Esophagus muscularis mucosa (tissue), 4 donors: ENCODE data around the gene FRY. TPM values are rescaled to one million over a fixed set of nuclear protein-coding genes. Genes with fewer than 3 reads are reported as not detected.

Experiments used
- DNase-seq: peaks from one replicate; pipeline ENCODE4 v3.0.0-alpha.2; 2017; ENCODE audit errors: extremely low spot score
- H3K27ac ChIP-seq, 4 donors: fragments of 200-600 bp; sonication (generic); replicated peaks in 1 of 4; 1 replicate in 3 of 4; 2 replicates in 1 of 4; pipeline ENCODE4 v1.5.1; 2016 to 2019; ENCODE audit warnings: mild to moderate bottlenecking in 1 of 4
- H3K27me3 ChIP-seq, 4 donors: fragments of 200-600 bp; sonication (generic); one replicate each; pipeline versions ENCODE4 v1.5.1 to v1.6.0; 2016 to 2019
- H3K36me3 ChIP-seq, 4 donors: fragments of 200-600 bp; sonication (generic); one replicate each; pipeline ENCODE4 v1.5.1; 2016 to 2019
- H3K4me1 ChIP-seq, 4 donors: fragments of 200-600 bp; sonication (generic); one replicate each; pipeline ENCODE4 v1.5.1; 2016 to 2019
- H3K4me3 ChIP-seq, 4 donors: fragments of 200-600 bp; sonication (generic); 1 replicate in 2 of 4; 2 replicates in 2 of 4; pipeline ENCODE4 v1.5.1; 2016 to 2019; ENCODE audit warnings: mild to moderate bottlenecking in 4 of 4, moderate library complexity in 1 of 4
- H3K9me3 ChIP-seq, 4 donors: fragments of 200-600 bp; sonication (generic); 1 replicate in 3 of 4; 2 replicates in 1 of 4; pipeline ENCODE4 v1.5.1; 2016 to 2019
- CTCF ChIP-seq, 3 experiments: fragments of 200-600 bp in 2 of 3; fragments of 450-650 bp in 1 of 3; sonication (generic) in 2 of 3; IDR thresholded peaks; one replicate each; pipeline ENCODE4 v1.5.1; 2017 to 2019; ENCODE audit warnings: antibody characterized with exemption in 3 of 3, mild to moderate bottlenecking in 2 of 3, moderate library complexity in 1 of 3
- EP300 ChIP-seq: sonication (generic); formaldehyde crosslinking; IDR thresholded peaks from one replicate; pipeline ENCODE4 v1.6.1; 2017; ENCODE audit warnings: antibody characterized with exemption
- POLR2A ChIP-seq: fragments of 450-650 bp; IDR thresholded peaks from one replicate; pipeline ENCODE4 v1.6.1; 2017; ENCODE audit warnings: antibody characterized with exemption, moderate library complexity, mild to moderate bottlenecking, low read depth
- POLR2AphosphoS5 ChIP-seq, 2 donors: sonication (generic); formaldehyde crosslinking; IDR thresholded peaks; one replicate each; pipeline ENCODE4 v1.6.1; 2017; ENCODE audit warnings: antibody characterized with exemption in 2 of 2
- WGBS: methylation state at CpG from one replicate; pipeline ENCODE4 v1.1.5; 2018; 5-methylcytosine and 5-hydroxymethylcytosine counted together
- intact Hi-C: fragments of 100-400 bp; cut with DNase I; formaldehyde crosslinking; loops from one replicate; pipeline ENCODE4 v1.15.1; 2023
- total RNA-seq, 4 donors: library from RNA; depleted of rRNA; stranded (reverse); fragments of >200 nt; gene quantifications; one replicate each; pipeline versions ENCODE4 v1.1.0 to v1.2.1, GENCODE V29; 2016

The FRY gene
- total RNA-seq, 4 donors from 2014 or later: 104 to 276 (median 135) TPM

DNA sequence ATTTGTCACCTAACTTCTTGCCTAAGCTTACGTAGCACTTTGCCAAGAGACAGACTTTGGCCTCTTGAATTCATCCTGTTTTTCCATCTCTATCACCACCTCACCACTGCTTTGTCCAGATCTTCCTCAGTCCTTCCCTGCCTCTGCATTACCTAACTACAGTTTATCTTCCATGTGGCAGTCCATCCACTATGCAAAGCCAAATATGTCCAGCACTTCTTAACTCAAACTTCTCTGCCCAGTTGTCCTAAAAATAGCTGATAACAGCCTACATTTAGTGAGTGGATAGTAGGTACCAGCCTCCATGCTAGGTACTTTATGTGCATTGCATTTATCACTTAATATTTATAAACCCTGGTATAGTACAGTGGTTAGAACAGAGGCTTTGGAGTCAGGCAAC is 172.2 kb downstream of the FRY start:
- Histone ChIP-seq H3K27me3 (no peaks in the 10 kb centered on the region), H3K9me3 (no peaks in the 10 kb centered on the region), H3K4me3 (no peak overlapping the region), H3K4me1 (peaks cover 0 to 13% (median 0%) of the 10 kb centered on the region in 4 donors), H3K27ac (no peak overlapping the region), H3K36me3 (peaks cover 0 to 14% (median 6%) of the 10 kb centered on the region in 4 donors)
- 82% methylated on average over 1 of the region's 1 CpG for WGBS
- TF ChIP-seq CTCF (IDR thresholded peaks at IDR 0.05) (no peak), EP300 (no peak)
- intact Hi-C loops: no loop called here
- DNase-seq: no peak

DNA sequence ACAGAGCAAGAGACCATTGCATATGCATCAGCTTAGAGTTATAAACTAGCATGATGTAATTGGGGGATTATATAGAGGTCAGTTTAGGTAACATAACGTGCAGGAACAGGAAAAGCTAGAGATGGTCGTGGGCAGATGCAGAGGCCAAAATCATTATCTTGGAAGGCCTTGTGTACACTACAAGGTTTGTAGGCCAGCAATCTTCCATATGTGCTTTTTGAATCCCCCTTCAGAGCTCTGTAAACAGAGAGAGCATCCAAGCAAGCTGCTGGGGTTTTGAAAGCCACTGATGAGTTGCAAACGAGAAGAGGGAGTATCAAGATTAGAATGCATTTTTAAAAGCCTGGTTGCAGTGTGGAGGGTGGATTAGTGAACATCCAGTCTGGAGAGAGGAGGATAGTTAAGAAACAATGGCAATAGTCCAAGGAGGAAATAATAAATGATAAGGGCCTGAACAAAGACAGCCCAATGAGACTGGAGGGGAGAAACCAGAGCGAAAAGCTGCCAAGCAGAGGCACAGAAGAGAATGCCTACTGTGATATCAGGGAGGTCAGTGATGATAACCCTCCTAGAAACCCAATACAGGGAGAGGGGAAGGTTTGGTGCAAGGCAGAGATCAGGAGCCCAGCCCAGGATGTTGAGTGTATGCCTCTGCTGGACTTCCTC is 174.0 kb downstream of the FRY start:
- no peak overlapping the region for H3K27ac ChIP-seq
- H3K9me3 ChIP-seq: no peaks in the 10 kb centered on the region
- intact Hi-C loops: no loop called here

GRCh38 chr13:32206097-32206740 is 174.6 kb downstream of the FRY start:
- intact Hi-C loops: no loop called here
- no peak for TF ChIP-seq CTCF (IDR thresholded peaks at IDR 0.05)
- no peak for TF ChIP-seq EP300
- TF ChIP-seq POLR2A: no peak
- TF ChIP-seq POLR2AphosphoS5 (IDR thresholded peaks at IDR 0.05): no peak
- H3K36me3 ChIP-seq: peaks cover 0 to 24% (median 12%) of the 10 kb centered on the region in 4 donors
- H3K27me3 ChIP-seq: no peaks in the 10 kb centered on the region
- no peak overlapping the region for H3K4me3 ChIP-seq
- 91% methylated on average over 5 of the region's 5 CpGs for WGBS
- H3K9me3 ChIP-seq: no peaks in the 10 kb centered on the region
- H3K4me1 ChIP-seq: peaks cover 0 to 22% (median 6%) of the 10 kb centered on the region in 4 donors
- no peak overlapping the region for H3K27ac ChIP-seq
- DNase-seq: peak; percentile 79

More for the DNA sequence above, 174.0 kb downstream of the FRY start:
- Histone ChIP-seq H3K4me1 (peaks cover 0 to 15% (median 6%) of the 10 kb centered on the region in 4 donors), H3K36me3 (peaks cover 0 to 18% (median 9%) of the 10 kb centered on the region in 4 donors), H3K4me3 (no peak overlapping the region), H3K27me3 (no peaks in the 10 kb centered on the region)
- 67% methylated on average over 4 of the region's 4 CpGs for WGBS
- DNase-seq: no peak
- TF ChIP-seq POLR2AphosphoS5 (IDR thresholded peaks at IDR 0.05) (no peak), POLR2A (no peak), CTCF (IDR thresholded peaks at IDR 0.05) (no peak), EP300 (no peak)

DNA sequence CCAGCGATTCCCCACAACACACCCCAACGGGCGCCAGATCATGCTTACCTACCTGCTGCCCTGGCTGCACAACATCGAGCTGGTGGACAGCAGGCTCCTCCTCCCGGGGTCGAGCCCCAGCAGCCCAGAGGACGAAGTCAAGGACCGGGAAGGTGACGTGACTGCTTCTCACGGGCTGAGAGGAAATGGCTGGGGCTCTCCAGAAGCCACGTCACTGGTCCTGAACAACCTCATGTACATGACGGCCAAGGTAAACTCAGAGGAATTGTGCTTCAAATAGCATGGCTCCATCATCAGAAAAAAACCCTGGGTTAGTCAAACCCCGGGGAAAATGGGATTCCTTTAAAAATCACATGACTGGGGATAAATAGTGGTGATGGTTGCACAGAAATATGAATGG is 177.3 kb downstream of the FRY start:
- DNase-seq: no peak
- intact Hi-C loops: no loop called here
- 96% methylated on average over 8 of the region's 13 CpGs for WGBS
- no peak overlapping the region for H3K27ac ChIP-seq
- H3K27me3 ChIP-seq: no peaks in the 10 kb centered on the region
- H3K4me3 ChIP-seq: no peak overlapping the region
- H3K4me1 ChIP-seq: peaks cover 0 to 29% (median 9%) of the 10 kb centered on the region in 4 donors
- H3K36me3 ChIP-seq: peaks cover 0 to 41% (median 18%) of the 10 kb centered on the region in 4 donors
- no peaks in the 10 kb centered on the region for H3K9me3 ChIP-seq
- TF ChIP-seq EP300: no peak
- no peak for TF ChIP-seq CTCF (IDR thresholded peaks at IDR 0.05)
- TF ChIP-seq POLR2AphosphoS5 (IDR thresholded peaks at IDR 0.05): no peak
- no peak for TF ChIP-seq POLR2A
